ENCODE measurements around the gene VSX1.
A peak's percentile ranks its signal among the peaks of the same experiment; 100 is the strongest.

VSX1 gene

GRCh38 chr20:25083773-25084625 lies 2.1 kb upstream of the VSX1 start:
- peak; percentile 15; the same call in 1 of the 3 replicates for ATAC-seq
- TF ChIP-seq ESRRG (CRISPR knock-in tag; IDR thresholded peaks at IDR 0.05) (no peak), PATZ1 (CRISPR knock-in tag; IDR thresholded peaks at IDR 0.05; ENCODE audit: borderline replicate concordance) (no peak), ISL1 (CRISPR knock-in tag; IDR thresholded peaks at IDR 0.05) (no peak), CREB5 (CRISPR knock-in tag; IDR thresholded peaks at IDR 0.05; ENCODE audit: low read depth) (no peak), ZNF70 (CRISPR knock-in tag; IDR thresholded peaks at IDR 0.05) (no peak), ARNTL (CRISPR knock-in tag; IDR thresholded peaks at IDR 0.05; ENCODE audit: borderline replicate concordance, low read depth) (no peak), TCF4 (CRISPR knock-in tag; IDR thresholded peaks at IDR 0.05; ENCODE audit: borderline replicate concordance) (no peak), ZC3H10 (CRISPR knock-in tag; IDR thresholded peaks at IDR 0.05) (no peak), PPARA (CRISPR knock-in tag; IDR thresholded peaks at IDR 0.05; ENCODE audit: borderline replicate concordance) (no peak), POU6F1 (CRISPR knock-in tag; IDR thresholded peaks at IDR 0.05; ENCODE audit: borderline replicate concordance, low read depth) (no peak), ZFP3 (CRISPR knock-in tag; IDR thresholded peaks at IDR 0.05) (no peak)

- TF ChIP-seq TCF4 (CRISPR knock-in tag; IDR thresholded peaks at IDR 0.05; ENCODE audit: borderline replicate concordance) (no peak), PATZ1 (CRISPR knock-in tag; IDR thresholded peaks at IDR 0.05; ENCODE audit: borderline replicate concordance) (no peak), ZFP3 (CRISPR knock-in tag; IDR thresholded peaks at IDR 0.05) (no peak), ZC3H10 (CRISPR knock-in tag; IDR thresholded peaks at IDR 0.05) (no peak), TOX (CRISPR knock-in tag; IDR thresholded peaks at IDR 0.05; ENCODE audit: borderline replicate concordance) (no peak), CSRNP3 (CRISPR knock-in tag; IDR thresholded peaks at IDR 0.05) (no peak), CREB5 (CRISPR knock-in tag; IDR thresholded peaks at IDR 0.05; ENCODE audit: low read depth) (no peak), ZFP30 (CRISPR knock-in tag; IDR thresholded peaks at IDR 0.05) (no peak), GLIS3 (CRISPR knock-in tag; IDR thresholded peaks at IDR 0.05) (no peak), ZNF8 (CRISPR knock-in tag; IDR thresholded peaks at IDR 0.05) (no peak), ZNF565 (CRISPR knock-in tag; conservative IDR thresholded peaks at IDR 0.05; ENCODE audit: low read depth) (no peak), ARNTL (CRISPR knock-in tag; IDR thresholded peaks at IDR 0.05; ENCODE audit: borderline replicate concordance, low read depth) (no peak), SNAI2 (CRISPR knock-in tag; IDR thresholded peaks at IDR 0.05) (no peak), ESRRG (CRISPR knock-in tag; IDR thresholded peaks at IDR 0.05) (no peak), POU6F1 (CRISPR knock-in tag; IDR thresholded peaks at IDR 0.05; ENCODE audit: borderline replicate concordance, low read depth) (no peak)
- ATAC-seq, result peak; percentile 25; the same call in 2 of the 3 replicates
Observed at GRCh38 chr20:25083141-25083772, 1.3 kb upstream of the VSX1 start.

Data from SK-N-SH treated with all-trans-retinoic acid at 6 μM for 48 hours (cell line).